ENCODE measurements around the gene BTBD8.

DNA sequence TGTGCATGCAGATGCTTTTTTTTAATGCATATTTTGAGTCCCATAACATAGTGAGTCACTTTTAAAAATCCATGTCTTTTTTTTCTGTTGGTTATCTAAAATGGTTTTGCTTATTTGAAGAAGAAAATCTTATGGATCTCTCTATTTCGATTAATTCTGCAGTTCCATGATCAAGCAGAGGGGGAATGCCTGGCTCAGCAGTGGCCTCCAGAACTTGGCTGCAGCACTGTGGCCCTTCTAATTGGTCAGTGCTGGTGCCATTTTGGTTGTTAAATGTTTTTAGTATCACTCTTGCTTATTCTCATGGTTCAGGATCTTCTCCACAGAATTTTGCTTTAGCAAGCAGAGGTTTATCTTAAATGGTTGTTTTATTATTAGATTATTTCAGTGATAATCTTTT lies 39.2 kb upstream of the BTBD8 start:
- TF ChIP-seq CTCF (IDR thresholded peaks at IDR 0.05) (no peak), POLR2AphosphoS5 (IDR thresholded peaks at IDR 0.05) (no peak)

Data from sigmoid colon (tissue), 4 donors.